ENCODE data around the gene GSK3A. TPM values are rescaled to one million over a fixed set of nuclear protein-coding genes. Genes with fewer than 3 reads are reported as not detected.

GSK3A gene
- total RNA-seq, 1 experiment from 2014 or later: 26.7 TPM

DNA sequence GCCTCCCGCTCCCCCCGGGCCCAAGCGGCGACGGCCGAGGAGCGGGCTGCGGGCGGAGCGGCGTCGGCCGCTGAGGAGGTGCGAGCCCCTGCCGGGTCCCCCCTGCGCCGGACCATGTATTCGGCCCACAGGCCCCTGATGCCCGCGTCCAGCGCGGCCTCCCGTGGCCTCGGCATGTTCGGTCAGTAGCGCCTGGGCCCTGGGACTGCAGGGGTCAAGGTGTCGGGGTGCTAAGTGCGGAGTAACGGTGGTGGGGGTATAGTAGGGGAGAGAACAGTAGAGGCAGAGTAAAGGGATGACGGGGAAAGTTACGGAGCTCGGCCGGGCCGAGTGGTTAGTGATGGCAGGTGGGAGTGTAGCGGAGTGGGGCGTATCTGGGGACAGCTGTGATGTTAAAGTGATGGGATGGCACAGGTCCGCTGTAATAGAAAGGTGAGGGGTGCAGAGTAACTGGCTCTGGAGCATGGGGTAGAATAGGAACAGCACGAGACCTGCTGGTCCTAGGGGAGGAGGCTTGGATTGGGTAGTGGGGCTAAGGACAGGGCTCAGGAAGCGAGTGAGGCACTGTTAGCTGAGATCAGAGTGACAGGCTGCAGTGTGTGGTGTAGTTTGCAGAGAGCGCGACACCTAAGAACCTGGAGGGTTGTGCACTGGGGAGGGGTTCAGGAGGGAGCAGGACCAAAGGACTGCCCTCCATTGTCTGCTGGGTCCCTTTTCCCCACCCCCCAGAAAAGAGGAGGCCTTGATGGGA is 42.4 kb upstream of the GSK3A start:
- 0 out of 2 replicates have a peak, but pooled peaks cover 2% of the 10 kb centered on the region for H3K9me3 ChIP-seq (replicated peaks)
- DNase-seq (ENCODE audit: low read depth in 1 of 2, low spot score in 2 of 2): peak in 1 of 2 experiments; percentile 24
- no peaks in the 10 kb centered on the region for H3K27me3 ChIP-seq (replicated peaks)
- peak overlapping the region; percentile 92 for H3K4me3 ChIP-seq
- no peak overlapping the region for H3K27ac ChIP-seq
- H3K36me3 ChIP-seq: peaks cover 40% of the 10 kb centered on the region
- peaks cover 46% of the 10 kb centered on the region for H3K4me1 ChIP-seq (replicated peaks)

DNA sequence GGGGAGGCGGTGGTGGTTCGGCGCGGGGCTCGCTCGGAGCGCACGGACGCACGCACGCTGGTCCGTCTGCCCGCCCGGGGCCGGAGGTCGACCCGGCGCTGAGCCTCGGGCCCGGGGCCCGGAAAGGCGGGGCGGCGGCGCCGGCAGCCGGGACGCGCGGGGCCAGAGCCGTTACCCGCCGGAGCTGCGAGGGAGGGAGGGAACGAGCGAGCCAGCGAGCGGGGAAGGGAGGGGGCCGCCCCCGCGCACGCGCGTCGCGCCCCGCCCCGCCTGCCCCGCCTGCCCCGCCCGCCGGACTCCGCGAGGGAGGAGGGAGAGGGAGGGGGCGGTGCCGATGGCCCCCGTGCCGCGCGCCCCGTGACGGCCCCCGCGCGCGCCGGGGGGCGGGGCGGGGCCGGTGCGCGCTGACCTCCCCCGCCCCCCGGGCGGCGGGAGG is 41.7 kb upstream of the GSK3A start:
- Histone ChIP-seq H3K9me3 (replicated peaks) (0 out of 2 replicates have a peak, but pooled peaks cover 2% of the 10 kb centered on the region), H3K36me3 (peaks cover 39% of the 10 kb centered on the region), H3K27ac (peak overlapping the region; percentile 78), H3K27me3 (replicated peaks) (no peaks in the 10 kb centered on the region), H3K4me3 (peak overlapping the region; percentile 92), H3K4me1 (replicated peaks) (peaks cover 53% of the 10 kb centered on the region)
- DNase-seq (ENCODE audit: low read depth in 1 of 2, low spot score in 2 of 2): peak; percentile 25 to 82

DNA sequence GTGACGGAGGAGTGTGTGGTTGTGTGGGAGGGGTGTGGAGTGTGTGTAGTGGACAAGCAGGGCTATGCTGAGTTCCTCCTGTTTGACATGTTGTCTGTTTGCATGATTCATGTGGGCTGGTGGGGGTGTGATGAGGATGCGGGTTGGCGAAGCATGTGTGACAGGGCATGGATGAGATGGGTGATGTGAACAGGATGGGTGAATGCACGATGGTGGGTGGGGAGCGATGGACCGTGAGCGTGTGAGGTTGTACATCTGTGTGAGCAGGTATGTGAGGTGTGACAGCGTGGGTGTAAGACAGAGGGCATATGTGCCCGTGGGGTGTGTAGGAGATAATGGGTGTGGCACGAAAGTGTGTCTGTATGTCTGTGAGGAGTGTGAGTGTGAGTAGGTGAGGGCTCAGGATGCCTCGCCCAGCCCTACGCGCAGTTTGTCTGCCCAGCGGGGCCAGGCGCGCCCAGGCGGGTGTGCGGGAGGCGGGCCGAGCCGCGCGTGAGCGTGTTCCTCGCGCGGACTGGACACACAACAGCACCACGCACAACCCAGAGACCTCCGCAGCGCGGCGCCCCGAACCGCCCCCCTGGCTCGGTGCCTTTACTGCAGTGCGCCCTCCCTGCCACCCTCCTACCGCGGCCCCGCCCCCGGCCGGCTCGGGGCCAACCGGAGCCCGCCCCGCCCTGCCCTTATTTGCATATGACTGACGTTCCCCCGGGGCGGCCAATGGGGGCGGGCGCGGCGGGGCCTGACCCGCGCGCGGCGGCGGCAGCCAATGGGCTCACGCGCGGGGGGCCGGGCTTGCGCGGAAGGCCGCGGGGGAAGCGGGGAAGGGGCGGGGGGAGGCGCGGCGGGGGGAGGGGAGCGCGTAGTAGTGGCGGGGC is 41.0 kb upstream of the GSK3A start:
- DNase-seq (ENCODE audit: low read depth in 1 of 2, low spot score in 2 of 2): peak; percentile 74 to 95
- Histone ChIP-seq H3K4me3 (peak overlapping the region; percentile 92), H3K36me3 (peaks cover 33% of the 10 kb centered on the region), H3K4me1 (replicated peaks) (peaks cover 56% of the 10 kb centered on the region), H3K27ac (peak overlapping the region; percentile 78), H3K27me3 (replicated peaks) (no peaks in the 10 kb centered on the region), H3K9me3 (replicated peaks) (0 out of 2 replicates have a peak, but pooled peaks cover 2% of the 10 kb centered on the region)

DNA sequence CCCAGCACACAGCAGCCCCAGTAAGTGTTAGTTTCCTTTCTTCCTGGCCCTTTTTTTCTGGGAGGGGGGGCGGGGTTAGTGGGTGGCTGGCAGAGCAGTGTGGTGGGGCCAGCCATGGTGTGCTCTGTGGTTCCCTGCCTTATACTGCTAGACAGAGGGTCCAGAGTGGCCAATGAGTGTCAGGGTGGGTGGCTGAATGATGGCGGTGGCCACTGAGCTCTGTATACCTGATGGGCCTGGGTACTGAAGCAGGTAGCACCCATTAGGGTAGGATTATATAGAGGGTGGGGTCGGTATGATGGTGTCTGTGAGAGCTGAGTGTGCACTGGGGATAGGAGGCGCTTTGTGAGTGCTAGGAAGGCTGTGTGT is 40.4 kb upstream of the GSK3A start:
- H3K36me3 ChIP-seq: peaks cover 27% of the 10 kb centered on the region
- no peaks in the 10 kb centered on the region for H3K27me3 ChIP-seq (replicated peaks)
- no peak overlapping the region for H3K4me3 ChIP-seq
- H3K4me1 ChIP-seq (replicated peaks): peaks cover 56% of the 10 kb centered on the region
- no peak for DNase-seq (ENCODE audit: low read depth in 1 of 2, low spot score in 2 of 2)
- H3K27ac ChIP-seq: no peak overlapping the region
- H3K9me3 ChIP-seq (replicated peaks): 0 out of 2 replicates have a peak, but pooled peaks cover 2% of the 10 kb centered on the region

DNA sequence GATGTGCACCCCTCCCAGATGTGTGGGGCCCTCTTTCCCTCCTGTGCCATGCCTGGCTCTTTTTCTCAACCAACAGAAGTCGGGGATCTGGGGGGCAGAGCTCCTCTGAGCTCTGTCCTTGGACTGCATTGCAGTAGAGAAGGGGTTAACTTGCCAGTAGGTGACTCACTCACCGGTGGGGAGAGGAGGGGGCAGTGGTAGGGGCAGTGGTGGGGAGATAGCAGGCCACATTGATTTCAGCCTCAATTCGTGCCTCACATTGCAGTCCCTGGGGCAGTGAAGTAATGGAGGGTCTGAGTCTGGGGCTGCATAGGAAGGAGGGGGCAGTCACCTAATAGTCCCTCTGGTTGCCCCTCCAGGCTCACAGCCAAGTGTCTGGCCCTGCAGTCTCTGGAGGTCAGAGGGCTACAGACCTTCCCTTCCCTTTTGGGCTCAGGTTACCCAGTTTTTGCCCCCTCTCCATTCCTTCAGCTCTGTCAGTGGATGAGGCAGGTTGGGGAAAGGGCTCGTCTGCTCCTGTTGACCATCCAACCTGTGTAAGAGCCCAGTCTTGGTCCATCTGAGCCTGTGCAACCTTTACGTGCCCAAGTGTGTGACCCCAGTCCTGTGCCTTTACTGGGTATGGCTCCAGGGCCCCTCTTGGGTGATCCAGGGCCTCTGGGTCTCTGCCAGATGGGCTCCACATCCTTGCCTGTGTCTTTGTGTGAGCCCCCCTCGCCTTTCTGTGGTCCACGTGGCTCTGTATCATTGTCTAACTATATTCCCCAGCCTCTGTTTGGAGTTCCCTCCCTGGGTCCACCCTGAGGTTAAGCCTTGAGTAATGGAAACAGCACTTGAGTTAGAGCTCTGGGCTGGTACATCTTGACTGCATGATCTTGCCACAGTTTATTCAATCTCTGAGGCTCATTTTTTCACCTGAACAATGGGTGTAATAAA is 39.7 kb upstream of the GSK3A start:
- peak in 1 of 2 experiments; percentile 61 for DNase-seq (ENCODE audit: low read depth in 1 of 2, low spot score in 2 of 2)
- H3K27ac ChIP-seq: peak overlapping the region; percentile 56
- peaks cover 25% of the 10 kb centered on the region for H3K36me3 ChIP-seq
- no peaks in the 10 kb centered on the region for H3K27me3 ChIP-seq (replicated peaks)
- 0 out of 2 replicates have a peak, but pooled peaks cover 2% of the 10 kb centered on the region for H3K9me3 ChIP-seq (replicated peaks)
- H3K4me3 ChIP-seq: peak overlapping the region; percentile 22; the same call in 1 of the 2 replicates
- peaks cover 56% of the 10 kb centered on the region for H3K4me1 ChIP-seq (replicated peaks)

DNA sequence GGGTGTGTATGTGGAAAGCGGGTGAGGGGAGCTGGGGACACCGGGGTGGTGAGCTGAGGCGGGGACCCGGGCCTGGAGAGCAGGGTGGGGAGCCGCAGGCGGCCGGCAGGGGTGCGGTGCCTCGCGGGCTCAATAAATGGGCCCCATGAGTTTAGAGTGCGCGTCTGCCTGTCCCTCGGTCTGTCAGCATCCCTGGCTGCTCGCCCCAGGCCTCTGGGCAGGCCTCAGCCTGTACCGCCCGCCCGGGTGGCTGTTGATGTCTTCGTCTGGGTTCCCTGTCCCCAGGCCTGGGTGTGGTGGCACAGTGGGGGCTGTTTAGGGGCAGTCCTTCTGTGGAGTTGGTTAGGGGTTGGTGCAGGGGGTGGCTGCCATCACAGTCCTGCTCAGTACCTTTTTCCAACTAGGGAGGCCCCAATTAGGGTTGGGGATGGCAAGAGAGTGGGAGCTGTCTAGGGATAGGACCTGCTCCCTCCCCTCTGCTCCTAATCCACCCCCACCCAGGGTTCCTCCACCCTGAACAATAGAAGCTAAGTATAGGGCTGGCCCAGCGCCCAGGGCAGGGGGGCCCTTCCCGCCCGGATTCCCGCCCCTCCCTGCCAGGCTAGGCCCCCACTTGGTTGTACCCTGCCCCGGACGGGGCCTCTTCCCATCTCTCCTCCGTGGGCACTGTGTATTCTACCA is 38.9 kb upstream of the GSK3A start:
- DNase-seq (ENCODE audit: low read depth in 1 of 2, low spot score in 2 of 2): peak; percentile 67 to 72
- H3K4me1 ChIP-seq (replicated peaks): peaks cover 56% of the 10 kb centered on the region
- H3K27me3 ChIP-seq (replicated peaks): no peaks in the 10 kb centered on the region

DNA sequence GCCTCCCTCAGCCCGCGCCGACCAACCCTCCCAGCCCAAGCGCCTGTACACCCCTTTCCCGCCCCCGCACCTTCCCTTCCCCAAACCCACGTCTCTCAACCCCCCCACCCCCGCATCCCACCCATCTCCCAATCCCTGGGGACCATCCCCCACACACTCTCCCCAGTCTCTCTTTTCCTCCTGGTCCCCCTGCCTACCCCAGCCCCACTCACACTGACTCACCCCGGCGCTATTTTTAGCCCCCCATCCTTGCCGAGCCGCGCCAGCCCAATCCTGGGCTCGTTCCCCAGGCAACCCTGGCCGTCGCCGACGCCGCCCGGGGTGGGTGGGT is 38.4 kb upstream of the GSK3A start:
- Histone ChIP-seq H3K36me3 (peaks cover 31% of the 10 kb centered on the region), H3K27me3 (replicated peaks) (no peaks in the 10 kb centered on the region), H3K4me3 (peak overlapping the region; percentile 54), H3K27ac (peak overlapping the region; percentile 60), H3K4me1 (replicated peaks) (peaks cover 56% of the 10 kb centered on the region), H3K9me3 (replicated peaks) (0 out of 2 replicates have a peak, but pooled peaks cover 2% of the 10 kb centered on the region)
- DNase-seq (ENCODE audit: low read depth in 1 of 2, low spot score in 2 of 2): no peak

More for the DNA sequence above, 38.9 kb upstream of the GSK3A start:
- H3K9me3 ChIP-seq (replicated peaks): 0 out of 2 replicates have a peak, but pooled peaks cover 2% of the 10 kb centered on the region
- H3K4me3 ChIP-seq: peak overlapping the region; percentile 22
- peaks cover 29% of the 10 kb centered on the region for H3K36me3 ChIP-seq
- peak overlapping the region; percentile 56 for H3K27ac ChIP-seq

DNA sequence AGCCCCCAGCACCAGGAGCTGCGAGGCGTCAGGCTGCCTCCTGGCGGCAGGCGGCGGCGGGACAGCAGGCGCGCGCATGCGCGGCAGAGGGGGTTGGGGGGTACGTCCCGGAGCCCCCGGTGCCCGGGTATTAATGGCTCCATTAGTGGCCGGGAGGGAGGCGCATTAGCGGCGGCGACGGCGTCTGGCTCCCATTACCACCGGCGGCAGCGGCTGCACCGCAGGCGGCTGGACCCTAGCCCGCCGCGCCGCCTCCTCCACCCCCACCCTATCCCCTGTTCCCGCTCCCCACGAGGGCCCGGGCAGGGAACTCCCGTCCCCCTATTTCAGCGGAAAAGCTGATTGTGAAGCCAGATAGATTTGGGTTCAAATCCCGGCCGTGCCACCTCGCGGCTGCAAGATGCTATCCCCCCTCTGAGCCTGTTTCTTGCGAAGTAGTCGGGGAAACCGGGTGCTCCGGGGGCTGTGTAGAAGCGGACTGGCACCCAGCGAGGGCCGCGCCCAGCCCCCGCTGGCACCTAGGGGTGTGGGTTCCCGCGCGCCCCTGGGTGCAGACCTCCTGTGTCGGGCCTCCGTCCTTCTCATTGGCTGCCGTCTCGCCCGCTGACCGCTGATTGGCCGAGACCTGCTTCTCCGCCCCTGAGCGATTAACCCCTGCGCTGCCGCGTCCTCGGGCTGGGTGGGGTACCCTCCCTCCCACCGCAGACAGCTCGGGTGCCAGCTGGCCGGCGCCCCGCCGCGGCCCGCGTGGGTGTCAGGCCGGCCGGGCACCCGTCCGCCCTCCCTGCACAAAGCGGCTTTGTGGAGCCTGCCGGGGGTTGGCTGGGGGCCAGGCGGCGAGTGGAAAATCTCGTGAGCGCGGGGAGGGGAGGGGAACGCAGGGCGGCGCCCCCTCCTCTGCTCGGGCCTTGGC is 37.8 kb upstream of the GSK3A start:
- H3K4me1 ChIP-seq (replicated peaks): peaks cover 50% of the 10 kb centered on the region
- H3K4me3 ChIP-seq: peak overlapping the region; percentile 54
- DNase-seq (ENCODE audit: low read depth in 1 of 2, low spot score in 2 of 2): peak; percentile 89 to 92
- no peaks in the 10 kb centered on the region for H3K27me3 ChIP-seq (replicated peaks)
- H3K9me3 ChIP-seq (replicated peaks): 0 out of 2 replicates have a peak, but pooled peaks cover 2% of the 10 kb centered on the region
- peaks cover 29% of the 10 kb centered on the region for H3K36me3 ChIP-seq
- peak overlapping the region; percentile 60 for H3K27ac ChIP-seq

DNA sequence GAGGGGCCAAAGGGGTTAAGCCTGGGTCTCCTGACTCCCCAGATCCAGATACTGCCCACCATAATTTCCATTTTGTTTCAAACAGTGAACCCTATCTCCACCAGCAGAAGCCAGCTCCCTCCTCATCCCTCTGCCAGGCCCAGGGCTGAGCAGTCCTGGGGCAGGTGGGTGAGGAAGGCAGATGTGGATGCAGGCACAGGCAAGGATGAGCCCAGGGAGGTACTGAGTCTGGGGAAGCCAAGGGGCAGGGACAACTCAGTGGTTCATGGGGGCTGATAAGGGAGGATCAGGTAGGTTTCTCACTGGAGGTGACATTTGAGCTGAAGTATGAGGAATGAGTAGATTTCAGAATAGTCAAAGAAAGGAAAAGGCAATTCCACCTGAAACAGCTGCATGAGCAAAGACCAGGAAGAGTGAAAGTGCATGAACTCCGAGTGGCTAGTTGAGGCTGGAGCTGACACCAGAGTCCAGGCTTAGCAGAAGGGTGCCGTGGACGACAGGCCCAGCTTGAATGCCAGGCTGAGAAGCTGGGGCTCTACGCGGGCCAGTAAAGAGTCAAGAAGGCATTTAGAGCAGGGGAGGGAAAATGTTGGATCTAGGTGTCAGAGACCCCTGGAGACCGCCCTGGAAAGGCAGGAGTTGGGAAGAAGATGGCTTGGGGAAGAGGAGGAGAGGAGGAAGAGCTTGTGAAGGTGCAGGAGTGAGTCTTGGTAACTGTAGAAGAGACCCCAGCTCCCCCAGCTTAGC is 36.9 kb upstream of the GSK3A start:
- peak overlapping the region; percentile 60; the same call in 1 of the 2 replicates for H3K27ac ChIP-seq
- H3K27me3 ChIP-seq (replicated peaks): no peaks in the 10 kb centered on the region
- peaks cover 38% of the 10 kb centered on the region for H3K36me3 ChIP-seq
- H3K4me3 ChIP-seq: peak overlapping the region; percentile 54
- peaks cover 43% of the 10 kb centered on the region for H3K4me1 ChIP-seq (replicated peaks)
- no peaks in the 10 kb centered on the region for H3K9me3 ChIP-seq (replicated peaks)
- DNase-seq (ENCODE audit: low read depth in 1 of 2, low spot score in 2 of 2): no peak

DNA sequence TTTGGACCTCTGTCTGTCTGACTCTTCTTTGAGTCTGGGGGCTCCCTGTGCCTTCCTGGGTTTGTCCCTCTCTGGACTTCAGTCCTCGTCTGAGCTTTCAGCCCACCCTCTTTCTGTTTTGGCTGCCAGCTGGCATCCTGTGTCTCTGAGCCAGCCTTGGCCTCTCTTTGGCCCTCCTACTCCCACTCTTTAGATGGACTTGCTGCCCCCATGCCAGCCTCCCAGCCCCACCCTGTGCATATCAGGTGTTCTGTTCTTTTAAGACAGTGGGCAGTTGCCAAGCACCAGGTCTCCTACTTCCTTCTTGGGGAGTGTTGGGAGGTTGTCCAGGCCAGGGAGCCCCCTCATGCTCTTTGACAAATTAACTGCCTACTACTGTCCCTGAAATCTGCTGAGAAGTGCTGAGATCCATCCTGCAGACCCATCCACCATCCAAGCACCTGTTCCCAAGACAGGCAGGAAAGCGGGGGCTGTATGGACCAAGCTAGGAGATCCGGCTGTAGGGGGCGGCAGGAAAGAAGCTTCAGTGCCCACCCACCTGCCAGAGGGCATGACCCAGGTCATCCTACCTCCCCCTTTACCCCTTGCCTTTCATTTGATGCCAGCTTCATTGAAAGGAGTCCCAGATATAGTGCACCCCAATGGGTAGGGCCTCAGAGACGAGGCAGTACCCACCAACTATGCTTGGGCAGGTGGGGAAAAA is 36.2 kb upstream of the GSK3A start:
- Histone ChIP-seq H3K9me3 (replicated peaks) (no peaks in the 10 kb centered on the region), H3K27me3 (replicated peaks) (no peaks in the 10 kb centered on the region), H3K4me1 (replicated peaks) (peaks cover 43% of the 10 kb centered on the region), H3K4me3 (no peak overlapping the region), H3K27ac (no peak overlapping the region), H3K36me3 (peaks cover 45% of the 10 kb centered on the region)
- no peak for DNase-seq (ENCODE audit: low read depth in 1 of 2, low spot score in 2 of 2)

Measured in SJSA1 (cell line).